Loucy (cell line): Measurements from ENCODE around the gene SEC16B.

ENCODE experiments used
- H2AFZ ChIP-seq: fragments of 200-600 bp; sonication (generic); 2 replicates; pipeline ENCODE4 v1.6.0; 2016; ENCODE audit warnings: antibody characterized with exemption, mild to moderate bottlenecking, low read length, moderate library complexity
- H3F3A ChIP-seq: fragments of 200-600 bp; 2 replicates; pipeline ENCODE4 v1.6.0; 2016; ENCODE audit warnings: antibody characterized with exemption, low read depth, mild to moderate bottlenecking
- H3K27me3 ChIP-seq: fragments of 200-600 bp; sonication (generic); 2 replicates; pipeline ENCODE4 v1.6.1; 2014; ENCODE audit warnings: low read length, mild to moderate bottlenecking; ENCODE audit not compliant: insufficient read depth, poor library complexity, severe bottlenecking
- H3K36me3 ChIP-seq: fragments of 200-600 bp; sonication (generic); 2 replicates; pipeline ENCODE4 v1.6.1; 2016; ENCODE audit warnings: low read length; ENCODE audit not compliant: insufficient read depth
- H3K4me1 ChIP-seq: fragments of 200-600 bp; sonication (generic); 2 replicates; pipeline ENCODE4 v1.5.1; 2014; ENCODE audit warnings: low read length, mild to moderate bottlenecking; ENCODE audit not compliant: insufficient read depth, poor library complexity, severe bottlenecking
- H3K4me2 ChIP-seq: fragments of 200-600 bp; sonication (generic); 2 replicates; pipeline ENCODE4 v1.6.0; 2014; ENCODE audit warnings: antibody characterized with exemption, low read length, low read depth, mild to moderate bottlenecking; ENCODE audit not compliant: poor library complexity, severe bottlenecking
- H3K4me3 ChIP-seq: fragments of 200-600 bp; sonication (generic); 2 replicates; pipeline ENCODE4 v1.5.1; 2014; ENCODE audit warnings: low read length, mild to moderate bottlenecking, mixed read lengths; ENCODE audit not compliant: poor library complexity, severe bottlenecking
- H3K79me2 ChIP-seq: fragments of 200-600 bp; sonication (generic); 2 replicates; pipeline ENCODE4 v1.6.1; 2014; ENCODE audit warnings: low read length; ENCODE audit not compliant: insufficient read depth
- H3K9ac ChIP-seq: fragments of 200-600 bp; sonication (generic); 2 replicates; pipeline ENCODE4 v1.6.0; 2014; ENCODE audit warnings: mild to moderate bottlenecking, low read depth, low read length, moderate library complexity; ENCODE audit not compliant: poor library complexity, severe bottlenecking
- H3K9me2 ChIP-seq: fragments of 200-600 bp; sonication (generic); replicated peaks from 2 replicates; pipeline ENCODE4 v1.6.1; 2016; ENCODE audit warnings: low read depth, low read length, mixed read lengths
- H3K9me3 ChIP-seq: fragments of 200-600 bp; sonication (generic); 2 replicates; pipeline ENCODE4 v1.6.1; 2014; ENCODE audit warnings: mild to moderate bottlenecking, antibody characterized with exemption, low read length, low read depth; ENCODE audit not compliant: insufficient read depth
- H4K20me1 ChIP-seq: fragments of 200-600 bp; sonication (generic); 2 replicates; pipeline ENCODE4 v1.6.0; 2014; ENCODE audit warnings: antibody characterized with exemption, low read length, mild to moderate bottlenecking; ENCODE audit not compliant: insufficient read depth, poor library complexity, severe bottlenecking
- EZH2phosphoT487 ChIP-seq: fragments of 200-600 bp; IDR thresholded peaks from 2 replicates; pipeline ENCODE4 v1.6.1; 2018; ENCODE audit warnings: antibody characterized with exemption, mild to moderate bottlenecking, moderate library complexity, borderline replicate concordance
- TF ChIP-seq, protein P1 (sequence below): fragments of 200-600 bp; sonication (generic); conservative IDR thresholded peaks from 2 replicates; pipeline ENCODE4 v1.5.1; 2014; ENCODE audit warnings: mild to moderate bottlenecking, antibody characterized with exemption, low read length

SEC16B gene

DNA sequence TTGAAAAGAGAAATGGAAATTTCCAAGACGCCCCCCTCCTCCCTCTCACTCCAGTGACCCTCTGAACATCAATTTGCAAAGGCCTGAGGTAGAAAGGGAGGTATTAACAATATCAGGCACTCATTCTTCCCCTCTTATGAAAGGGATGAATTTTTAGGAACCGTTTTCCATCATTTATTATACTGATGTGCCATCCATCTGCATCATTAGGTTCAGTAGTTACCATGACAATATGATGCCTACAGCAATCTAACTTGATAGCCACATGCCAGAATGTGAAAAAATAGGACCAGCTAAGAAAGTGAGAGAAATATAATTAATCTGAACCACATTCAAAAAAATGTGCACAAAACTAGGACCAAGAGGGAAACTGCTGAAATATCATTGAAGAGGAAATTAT, 40.9 kb downstream of the SEC16B start:
- Histone ChIP-seq H3K9me2 (no peaks in the 10 kb centered on the region), H3K4me1 (peaks cover 7% of the 10 kb centered on the region), H3K9me3 (no peaks in the 10 kb centered on the region), H3K27me3 (no peaks in the 10 kb centered on the region), H3K4me3 (no peak overlapping the region), H3K9ac (no peak overlapping the region), H2AFZ (no peak overlapping the region), H3K4me2 (no peak overlapping the region), H3K79me2 (no peaks in the 10 kb centered on the region), H3F3A (no peaks in the 10 kb centered on the region), H4K20me1 (no peaks in the 10 kb centered on the region), H3K36me3 (no peaks in the 10 kb centered on the region)
- TF ChIP-seq, protein P1, sequence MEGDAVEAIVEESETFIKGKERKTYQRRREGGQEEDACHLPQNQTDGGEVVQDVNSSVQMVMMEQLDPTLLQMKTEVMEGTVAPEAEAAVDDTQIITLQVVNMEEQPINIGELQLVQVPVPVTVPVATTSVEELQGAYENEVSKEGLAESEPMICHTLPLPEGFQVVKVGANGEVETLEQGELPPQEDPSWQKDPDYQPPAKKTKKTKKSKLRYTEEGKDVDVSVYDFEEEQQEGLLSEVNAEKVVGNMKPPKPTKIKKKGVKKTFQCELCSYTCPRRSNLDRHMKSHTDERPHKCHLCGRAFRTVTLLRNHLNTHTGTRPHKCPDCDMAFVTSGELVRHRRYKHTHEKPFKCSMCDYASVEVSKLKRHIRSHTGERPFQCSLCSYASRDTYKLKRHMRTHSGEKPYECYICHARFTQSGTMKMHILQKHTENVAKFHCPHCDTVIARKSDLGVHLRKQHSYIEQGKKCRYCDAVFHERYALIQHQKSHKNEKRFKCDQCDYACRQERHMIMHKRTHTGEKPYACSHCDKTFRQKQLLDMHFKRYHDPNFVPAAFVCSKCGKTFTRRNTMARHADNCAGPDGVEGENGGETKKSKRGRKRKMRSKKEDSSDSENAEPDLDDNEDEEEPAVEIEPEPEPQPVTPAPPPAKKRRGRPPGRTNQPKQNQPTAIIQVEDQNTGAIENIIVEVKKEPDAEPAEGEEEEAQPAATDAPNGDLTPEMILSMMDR, result no peak
- TF ChIP-seq EZH2phosphoT487, result no peak

DNA sequence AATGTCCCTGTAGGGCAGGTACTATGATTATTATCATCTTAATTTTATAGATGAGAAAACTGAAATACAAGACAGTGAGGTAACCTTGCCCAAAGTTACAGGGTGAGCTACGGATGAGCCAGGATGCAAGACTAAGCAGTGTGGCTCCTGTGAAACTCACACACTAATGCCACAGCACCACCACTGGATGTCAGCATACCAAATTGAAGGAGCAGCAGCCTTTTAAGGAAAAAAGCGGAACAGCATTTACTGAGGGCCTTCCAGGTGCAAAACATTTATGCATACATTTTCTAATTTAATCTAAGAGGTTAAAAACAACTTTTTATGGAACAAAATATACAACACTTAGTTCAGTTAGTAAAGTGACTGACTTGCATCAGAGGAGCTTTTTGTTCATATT, 41.7 kb downstream of the SEC16B start:
- TF ChIP-seq, protein P1, result no peak
- TF ChIP-seq EZH2phosphoT487, result no peak
- H3K4me1 ChIP-seq, result no peaks in the 10 kb centered on the region
- H3K9me2 ChIP-seq, result no peaks in the 10 kb centered on the region

DNA sequence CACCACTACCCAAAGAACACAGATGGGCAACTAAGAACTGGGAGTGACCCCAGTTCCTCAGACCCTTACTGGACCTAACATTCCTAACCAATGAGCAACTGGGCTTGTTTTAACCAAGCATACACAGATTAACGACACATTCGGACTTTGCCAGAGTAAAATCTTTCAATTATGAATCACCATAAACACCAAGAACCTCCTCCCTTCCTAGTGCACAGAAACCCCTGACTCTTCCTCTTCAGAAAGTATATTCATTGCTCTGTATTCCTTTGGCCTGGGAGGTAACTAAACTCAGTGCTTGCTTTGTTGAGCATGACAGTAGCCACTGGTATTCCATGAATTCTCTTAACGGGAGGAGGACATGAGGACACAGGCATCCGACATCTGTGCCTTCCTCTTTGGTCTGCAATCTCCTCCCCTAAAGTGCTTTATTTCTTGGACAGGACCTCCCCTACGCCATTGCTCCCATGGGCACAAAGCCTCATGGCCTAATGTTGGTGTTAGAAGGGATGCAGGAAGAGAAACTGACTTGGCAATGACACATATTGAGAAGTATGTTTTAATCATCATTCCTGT, 42.7 kb downstream of the SEC16B start:
- Histone ChIP-seq H3K27me3 (no peaks in the 10 kb centered on the region), H3K4me3 (no peak overlapping the region), H3K9me3 (no peaks in the 10 kb centered on the region), H3K4me2 (no peak overlapping the region), H3F3A (no peaks in the 10 kb centered on the region), H3K4me1 (no peaks in the 10 kb centered on the region), H3K79me2 (no peaks in the 10 kb centered on the region), H2AFZ (no peak overlapping the region), H3K36me3 (no peaks in the 10 kb centered on the region), H4K20me1 (no peaks in the 10 kb centered on the region), H3K9ac (no peak overlapping the region), H3K9me2 (no peaks in the 10 kb centered on the region)
- TF ChIP-seq EZH2phosphoT487, result no peak
- TF ChIP-seq, protein P1, result no peak

More for the DNA sequence above, 41.7 kb downstream of the SEC16B start:
- H3K79me2 ChIP-seq, result no peaks in the 10 kb centered on the region
- no peaks in the 10 kb centered on the region for H3F3A ChIP-seq
- no peaks in the 10 kb centered on the region for H3K9me3 ChIP-seq
- no peaks in the 10 kb centered on the region for H3K27me3 ChIP-seq
- H3K4me3 ChIP-seq, result no peak overlapping the region
- H3K9ac ChIP-seq, result no peak overlapping the region
- no peak overlapping the region for H2AFZ ChIP-seq
- no peaks in the 10 kb centered on the region for H4K20me1 ChIP-seq
- no peak overlapping the region for H3K4me2 ChIP-seq
- H3K36me3 ChIP-seq, result no peaks in the 10 kb centered on the region
